ENCODE data around the gene CCDC85A. TPM values are rescaled to one million over a fixed set of nuclear protein-coding genes. Genes with fewer than 3 reads are reported as not detected.

Gene CCDC85A
- total and polyA plus RNA-seq, 2 experiments from 2014 or later: 0.21 to 0.24 TPM

- Histone ChIP-seq H3K36me3 (ENCODE audit: insufficient read depth) (no peaks in the 10 kb centered on the region), H3K9me2 (ENCODE audit: insufficient read depth) (no peaks in the 10 kb centered on the region), H3K4me3 (no peak overlapping the region), H3K27me3 (ENCODE audit: insufficient read depth) (peaks cover 7% of the 10 kb centered on the region; the same call in 1 of the 2 replicates), H2AFZ (no peak overlapping the region), H3F3A (replicated peaks; ENCODE audit: low read depth) (no peaks in the 10 kb centered on the region), H3K4me1 (ENCODE audit: insufficient read depth) (no peaks in the 10 kb centered on the region), H4K20me1 (replicated peaks; ENCODE audit: insufficient read depth) (0 out of 2 replicates have a peak, but pooled peaks cover 3% of the 10 kb centered on the region), H3K79me2 (replicated peaks; ENCODE audit: insufficient read depth) (no peaks in the 10 kb centered on the region), H3K4me2 (no peak overlapping the region), H3K27ac (ENCODE audit: low read depth) (no peak overlapping the region)
- H3K27ac Mint-ChIP-seq: peak overlapping the region; percentile 35; the same call in 1 of the 2 replicates
- DNase-seq (ENCODE audit: low spot score): no peak
- TF ChIP-seq ZNF114 (CRISPR knock-in tag; IDR thresholded peaks at IDR 0.05) (no peak), NANOG (IDR thresholded peaks at IDR 0.05; ENCODE audit: borderline replicate concordance) (no peak), EZH2phosphoT487 (IDR thresholded peaks at IDR 0.05; ENCODE audit: unreplicated experiment) (no peak), ETS1 (IDR thresholded peaks at IDR 0.05) (no peak), JUNB (IDR thresholded peaks at IDR 0.05; ENCODE audit: unreplicated experiment) (no peak), CREB1 (CRISPR knock-in tag; IDR thresholded peaks at IDR 0.05; ENCODE audit: low read depth) (no peak), STAT1 (IDR thresholded peaks at IDR 0.05; ENCODE audit: unreplicated experiment) (no peak), ZNF331 (CRISPR knock-in tag; IDR thresholded peaks at IDR 0.05; ENCODE audit: low read depth) (no peak), CTCF (conservative IDR thresholded peaks at IDR 0.05; ENCODE audit: low read depth in 2 of 2) (no peak), POLR2AphosphoS5 (IDR thresholded peaks at IDR 0.05; ENCODE audit: low read depth) (no peak), REST (IDR thresholded peaks at IDR 0.05; ENCODE audit: unreplicated experiment) (no peak), EZH2 (IDR thresholded peaks at IDR 0.05; ENCODE audit: low read depth, unreplicated experiment) (no peak)
- H3K9me3 Mint-ChIP-seq: no peaks in the 10 kb centered on the region
- no peaks in the 10 kb centered on the region for H3K36me3 Mint-ChIP-seq (ENCODE audit: low read depth)
- peaks cover 17% of the 10 kb centered on the region for H3K27me3 Mint-ChIP-seq (ENCODE audit: insufficient read depth, low read depth, poor library complexity)
- H3K4me3 Mint-ChIP-seq: no peak overlapping the region
- no peak for ATAC-seq
- H3K4me1 Mint-ChIP-seq: peaks cover 3% of the 10 kb centered on the region; the same call in 1 of the 3 replicates
Observed at GRCh38 chr2:56195563-56195962, 11.8 kb downstream of the CCDC85A start.

All from GM23338 (cell line).